Left lung (tissue), 10 donors: ENCODE data around the gene WFDC13. TPM values are rescaled to one million over a fixed set of nuclear protein-coding genes. Genes with fewer than 3 reads are reported as not detected.
"Not testable (repeated sequence)": the region's sequence is repeated elsewhere in the genome, so short reads cannot be mapped to it uniquely, and the experiment has no call there.

ENCODE experiments used
- ATAC-seq: fragments of 200-7000 bp; cut with Tn5 transposase; one replicate; pipeline ENCODE4 v1.9.1; 2020; ENCODE audit warnings: moderate library complexity
- DNase-seq, 4 donors: peaks; one replicate each; pipeline ENCODE4 v3.0.0-alpha.2; 2013 to 2020
- H3K27ac ChIP-seq, 2 donors: fragments of 200-600 bp; sonication (generic) in 1 of 2; one replicate each; pipeline versions ENCODE4 v1.5.0 to v1.8.0; 2020 to 2021
- H3K27me3 ChIP-seq, 2 donors: fragments of 200-600 bp; sonication (generic) in 1 of 2; one replicate each; pipeline versions ENCODE4 v1.5.0 to v1.8.0; 2020 to 2021
- H3K36me3 ChIP-seq, 2 donors: fragments of 200-600 bp; sonication (generic) in 1 of 2; one replicate each; pipeline versions ENCODE4 v1.5.0 to v1.8.0; 2020 to 2021
- H3K4me1 ChIP-seq, 2 donors: fragments of 200-600 bp; one replicate each; pipeline ENCODE4 v1.8.0; 2021
- H3K4me3 ChIP-seq, 2 donors: fragments of 200-600 bp; sonication (generic) in 1 of 2; one replicate each; pipeline versions ENCODE4 v1.5.0 to v1.8.0; 2020 to 2021; ENCODE audit warnings: mild to moderate bottlenecking in 1 of 2
- H3K9me3 ChIP-seq, 2 donors: fragments of 200-600 bp; sonication (generic) in 1 of 2; one replicate each; pipeline versions ENCODE4 v1.5.0 to v1.8.0; 2020 to 2021
- CTCF ChIP-seq, 2 donors: fragments of 200-600 bp; sonication (generic) in 1 of 2; IDR thresholded peaks; one replicate each; pipeline versions ENCODE4 v1.5.0 to v1.8.0; 2021; ENCODE audit warnings: antibody characterized with exemption in 2 of 2
- intact Hi-C, 2 donors: fragments of 100-400 bp; cut with DNase I; formaldehyde crosslinking; loops; one replicate each; pipeline versions ENCODE4 v1.11.2 to v1.14.2; 2022
- polyA plus RNA-seq, 6 donors: library from polyadenylated mRNA; unstranded; fragments of 120-200 nt; gene quantifications; one replicate each; pipeline ENCODE4 v1.2.1, GENCODE V29; 2013; ENCODE audit not compliant: insufficient read length in 6 of 6
- total RNA-seq, 2 donors: library from RNA; stranded (reverse); fragmentation: NEBNext Ultra II Directional; extraction: Animal tissue kit (Norgen Biotek cat#: 25700); gene quantifications; one replicate each; pipeline ENCODE4 v1.2.1, GENCODE V29; 2021
- donor health status: DM: no; HTN: yes; CAD: no.
- donor health status: DM: no; HTN: no; CAD: no.

Gene WFDC13
- total and polyA plus RNA-seq, 8 donors, result not detected

- ATAC-seq (no peak), DNase-seq (no peak)
- H3K4me1 ChIP-seq, result no peaks in the 10 kb centered on the region
- H3K9me3 ChIP-seq, result no peaks in the 10 kb centered on the region
- H3K36me3 ChIP-seq, result no peaks in the 10 kb centered on the region
- H3K4me3 ChIP-seq, result no peak overlapping the region
- TF ChIP-seq CTCF (IDR thresholded peaks at IDR 0.05), result no peak
- H3K27ac ChIP-seq, result no peak overlapping the region
- intact Hi-C loops, result no loop called here
- H3K27me3 ChIP-seq, result no peaks in the 10 kb centered on the region
Observed at GRCh38 chr20:45695496-45695895, 6.3 kb upstream of the WFDC13 start.

GRCh38 chr20:45701104-45701503 lies 734 bp upstream of the WFDC13 start:
- intact Hi-C loops, result no loop called here
- H3K4me1 ChIP-seq, result no peaks in the 10 kb centered on the region
- H3K27ac ChIP-seq, result no peak overlapping the region
- no peaks in the 10 kb centered on the region for H3K27me3 ChIP-seq
- no peaks in the 10 kb centered on the region for H3K9me3 ChIP-seq
- TF ChIP-seq CTCF (IDR thresholded peaks at IDR 0.05), result no peak
- no peak overlapping the region for H3K4me3 ChIP-seq
- ATAC-seq (no peak), DNase-seq (no peak)
- H3K36me3 ChIP-seq, result no peaks in the 10 kb centered on the region

- TF ChIP-seq CTCF (IDR thresholded peaks at IDR 0.05), result no peak
- Histone ChIP-seq H3K9me3 (no peaks in the 10 kb centered on the region), H3K27ac (no peak within 1 kb of the TSS), H3K4me1 (no peaks in the 10 kb centered on the region), H3K27me3 (no peaks in the 10 kb centered on the region), H3K36me3 (no peaks in the 10 kb centered on the region), H3K4me3 (no peak within 1 kb of the TSS)
- DNase-seq (no peak), ATAC-seq (no peak)
- intact Hi-C loops, result no loop called here
Observed at GRCh38 chr20:45704969-45705637, 3.3 kb downstream of the WFDC13 start, which contains the start of gene WFDC10B. TSS of gene WFDC10B (minus strand) at chr20:45705019. CDS start at chr20:45685992, 19,027 bp downstream.

- ATAC-seq, H3K36me3 ChIP-seq, H3K27ac ChIP-seq, H3K4me3 ChIP-seq, H3K4me1 ChIP-seq, H3K27me3 ChIP-seq, H3K9me3 ChIP-seq, DNase-seq, intact Hi-C loops: not testable (repeated sequence)
Observed at GRCh38 chr20:45716141-45716688, 14.4 kb downstream of the WFDC13 start.

- Histone ChIP-seq H3K9me3 (no peaks in the 10 kb centered on the region), H3K27ac (no peak within 1 kb of the TSS), H3K36me3 (no peaks in the 10 kb centered on the region), H3K27me3 (no peaks in the 10 kb centered on the region), H3K4me3 (no peak within 1 kb of the TSS), H3K4me1 (no peaks in the 10 kb centered on the region)
- ATAC-seq (no peak), DNase-seq (no peak)
- intact Hi-C loops, result no loop called here
- no peak for TF ChIP-seq CTCF (IDR thresholded peaks at IDR 0.05)
Observed at GRCh38 chr20:45722047-45722446, 20.2 kb downstream of the WFDC13 start, which contains the start of gene SPINT4. TSS of gene SPINT4 (plus strand) at chr20:45722347. CDS start at chr20:45722368, 21 bp downstream.
